Femur (tissue), 1 donor: ENCODE data around the gene BBS2.
A peak's percentile ranks its signal among the peaks of the same experiment; 100 is the strongest.

Source experiments
- DNase-seq: peaks from one replicate; pipeline ENCODE4 v3.0.0-alpha.2; 2017

Gene BBS2

GRCh38 chr16:56519459-56520250 lies at the start of gene BBS2:
TSS of gene BBS2 (minus strand) at chr16:56520024. CDS start at chr16:56519862, 162 bp downstream.
- DNase-seq = peak; percentile 93

DNA sequence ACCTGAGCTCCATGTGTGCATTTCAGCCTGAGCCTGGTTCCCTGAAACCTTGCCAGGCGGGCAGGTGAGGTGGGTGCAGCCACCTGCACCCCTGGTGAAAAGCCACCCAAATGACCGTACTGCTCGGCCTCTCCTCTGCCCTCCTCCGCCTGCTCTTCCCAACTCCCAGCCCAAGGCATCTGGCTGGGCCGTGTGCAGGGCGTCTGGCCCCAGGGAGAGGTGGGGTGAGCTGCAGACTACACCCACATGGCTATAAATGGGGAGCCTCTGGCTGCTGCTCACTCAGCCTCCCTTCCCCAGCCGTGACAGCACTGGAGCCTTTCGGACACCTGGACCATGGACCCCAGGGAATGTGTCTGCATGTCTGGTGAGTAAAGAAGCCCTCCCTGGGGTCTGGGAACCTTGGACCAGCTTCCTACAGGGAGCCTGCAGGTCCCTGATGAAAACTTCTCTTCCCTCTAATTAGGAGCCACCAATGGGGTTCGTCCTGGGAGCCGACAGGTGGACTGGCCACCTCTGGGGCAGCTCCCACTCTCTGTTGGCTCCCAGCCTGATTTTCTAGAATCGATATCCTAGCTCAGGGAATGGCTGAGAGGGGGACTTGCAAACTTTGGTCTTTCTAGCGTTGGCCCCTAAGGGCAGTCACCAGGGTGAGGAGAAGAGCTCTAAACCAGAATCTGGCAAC lies 45.1 kb upstream of the BBS2 start, which contains the start of gene MT4:
Gene MT4 (plus strand): TSS at position 281 of the 685 bp plus-strand sequence. CDS start 56 bp downstream, at position 337.
- no peak for DNase-seq

- DNase-seq = no peak
Observed at GRCh38 chr16:56561126-56561525, 41.3 kb upstream of the BBS2 start.

GRCh38 chr16:56560447-56560846 lies 40.6 kb upstream of the BBS2 start:
- DNase-seq = no peak

GRCh38 chr16:56559109-56559508 lies 39.3 kb upstream of the BBS2 start:
- DNase-seq = no peak

GRCh38 chr16:56558024-56558747 lies 38.4 kb upstream of the BBS2 start:
- DNase-seq = peak; percentile 76

DNA sequence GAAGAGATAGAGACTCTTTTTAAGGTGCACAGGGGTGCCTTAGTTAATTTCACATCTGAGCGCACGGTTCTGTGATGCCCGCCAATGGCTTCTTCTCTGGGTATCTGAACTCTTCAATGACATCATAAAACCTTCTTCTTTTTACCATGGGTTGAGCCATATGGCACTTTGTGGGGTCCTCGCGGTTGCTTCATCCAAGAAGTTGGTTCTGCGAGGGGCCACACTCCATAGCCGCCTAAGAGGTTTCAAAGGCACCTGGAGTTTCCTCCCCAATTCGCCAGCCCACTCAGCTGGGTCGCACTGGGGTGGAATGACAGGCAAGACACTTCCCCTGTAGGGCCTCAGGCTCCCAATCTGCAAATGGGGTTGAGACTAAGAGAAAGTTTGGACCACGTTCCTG lies 34.6 kb upstream of the BBS2 start:
- DNase-seq = no peak

GRCh38 chr16:56551796-56552738 lies 32.2 kb upstream of the BBS2 start:
- no peak for DNase-seq

DNA sequence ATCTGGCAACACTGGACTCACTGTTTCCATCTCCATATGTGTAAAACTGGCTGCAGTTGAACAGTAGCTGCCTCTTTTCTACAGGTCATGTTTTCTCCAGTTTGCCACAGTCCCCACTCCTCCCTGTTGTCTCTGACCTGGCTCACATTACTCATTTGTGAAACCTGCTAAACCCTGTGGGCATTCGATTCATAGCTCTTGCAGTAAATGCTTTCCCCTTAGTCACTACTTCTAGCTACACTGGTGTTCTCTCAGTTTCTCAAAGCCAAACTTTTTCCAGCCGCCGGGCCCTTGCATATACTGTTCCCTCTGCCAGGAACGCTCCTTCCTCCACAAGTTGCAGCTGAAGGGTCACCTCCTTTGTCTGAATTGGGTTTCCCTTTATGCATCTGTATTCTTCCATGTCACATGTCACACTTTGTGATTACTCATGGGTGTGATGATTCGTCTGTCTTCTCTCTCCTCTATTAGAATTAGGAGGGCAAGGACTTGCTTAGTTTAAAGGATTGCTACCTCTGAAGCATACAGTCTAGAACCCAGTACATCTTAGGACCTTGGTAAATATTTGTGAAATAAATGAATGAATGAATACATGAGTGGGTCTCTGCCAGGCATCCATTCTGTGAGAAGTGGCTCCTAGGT lies 30.0 kb upstream of the BBS2 start:
- no peak for DNase-seq

GRCh38 chr16:56549161-56549560 lies 29.3 kb upstream of the BBS2 start:
- no peak for DNase-seq

DNA sequence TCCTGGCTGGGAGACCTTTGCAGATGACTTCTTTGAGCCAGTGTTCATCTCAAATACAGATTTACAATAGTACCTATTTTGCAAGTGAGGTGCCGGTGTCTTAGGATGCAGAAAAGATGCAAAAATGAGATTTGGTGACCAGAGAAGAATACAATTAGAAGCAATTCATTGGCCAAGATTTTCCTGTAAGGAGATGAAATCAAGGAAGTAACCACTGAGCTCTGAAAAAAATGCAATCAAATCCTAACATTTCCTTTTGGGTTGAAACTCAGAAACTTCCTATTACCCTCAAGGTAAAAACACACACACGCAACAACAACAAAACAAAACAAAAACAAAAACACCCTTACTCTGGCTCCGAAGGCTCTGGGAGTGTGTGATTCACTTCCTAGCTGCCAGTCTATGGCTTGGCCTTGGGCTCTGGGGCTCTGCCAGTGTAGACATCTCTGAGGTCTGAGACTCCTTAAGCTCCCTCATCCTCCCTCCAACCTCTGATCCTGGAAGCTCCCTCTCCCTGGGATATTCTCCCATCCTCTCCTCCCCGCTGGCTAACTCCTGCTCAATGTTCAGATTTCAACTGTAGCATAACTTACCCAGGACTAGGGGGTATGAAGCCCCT lies 28.2 kb upstream of the BBS2 start:
- no peak for DNase-seq

- no peak for DNase-seq
Observed at GRCh38 chr16:56547120-56547948, 27.5 kb upstream of the BBS2 start.

GRCh38 chr16:56542039-56542438 lies 22.2 kb upstream of the BBS2 start:
- DNase-seq = no peak

DNA sequence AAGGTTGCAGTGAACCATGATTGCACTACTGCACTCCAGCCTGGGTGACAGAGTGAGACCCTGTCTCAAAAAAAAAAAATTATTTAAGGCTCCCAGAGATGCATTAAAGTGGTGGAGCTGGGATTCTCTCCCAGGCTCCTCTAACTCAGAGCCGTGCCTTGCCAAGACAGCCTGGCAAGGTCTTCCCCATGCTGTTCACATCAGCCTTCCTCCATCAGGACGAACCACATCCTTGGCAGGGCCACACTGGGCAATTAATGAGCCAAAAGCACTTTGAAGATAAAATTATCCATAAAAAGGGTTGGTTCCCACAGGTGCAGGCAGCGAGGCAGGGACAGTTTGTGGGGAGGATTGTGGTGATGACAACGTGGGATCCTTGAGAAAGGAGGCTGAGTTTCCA lies 19.8 kb upstream of the BBS2 start:
- no peak for DNase-seq

DNA sequence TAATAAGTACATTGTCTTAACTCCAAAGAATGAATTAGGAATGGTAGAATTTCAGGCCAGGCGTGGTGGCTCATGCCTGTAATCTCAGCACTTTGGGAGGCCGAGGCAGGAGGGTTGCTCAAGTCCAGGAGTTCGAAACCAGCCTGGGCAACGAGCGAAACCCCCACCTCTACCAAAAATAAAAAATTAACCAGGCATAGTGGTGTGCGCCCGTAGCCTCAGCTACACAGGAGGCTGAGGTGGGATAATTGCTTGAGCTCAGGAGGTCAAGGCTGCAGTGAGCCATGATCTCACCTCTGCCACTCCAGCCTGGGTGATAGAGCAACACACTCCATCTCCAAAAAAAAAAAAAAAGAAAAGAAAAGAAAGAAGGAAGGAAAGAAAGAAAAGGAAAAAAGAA lies 18.5 kb upstream of the BBS2 start:
- no peak for DNase-seq

GRCh38 chr16:56534847-56535383 lies 15.1 kb upstream of the BBS2 start:
- no peak for DNase-seq

DNA sequence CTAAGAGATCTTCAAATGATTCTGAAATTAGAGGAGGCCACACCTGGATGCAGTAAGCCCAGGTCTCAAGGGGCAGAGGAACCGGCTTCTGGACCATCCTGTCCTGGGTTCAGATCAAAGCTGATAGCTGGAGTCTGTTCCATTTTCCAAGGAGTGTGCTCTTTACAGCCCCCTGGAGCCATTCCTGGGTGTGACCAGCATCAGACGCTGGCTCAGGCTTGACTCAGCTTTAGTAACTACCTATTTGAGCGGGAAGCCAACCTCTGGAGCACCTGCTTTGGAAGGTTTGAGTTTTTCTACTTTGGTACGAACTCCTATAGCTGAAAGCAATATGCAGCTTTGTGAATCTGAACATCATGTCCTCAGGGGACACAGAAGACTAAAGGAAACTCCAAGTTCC lies 12.9 kb upstream of the BBS2 start:
- DNase-seq = no peak

DNA sequence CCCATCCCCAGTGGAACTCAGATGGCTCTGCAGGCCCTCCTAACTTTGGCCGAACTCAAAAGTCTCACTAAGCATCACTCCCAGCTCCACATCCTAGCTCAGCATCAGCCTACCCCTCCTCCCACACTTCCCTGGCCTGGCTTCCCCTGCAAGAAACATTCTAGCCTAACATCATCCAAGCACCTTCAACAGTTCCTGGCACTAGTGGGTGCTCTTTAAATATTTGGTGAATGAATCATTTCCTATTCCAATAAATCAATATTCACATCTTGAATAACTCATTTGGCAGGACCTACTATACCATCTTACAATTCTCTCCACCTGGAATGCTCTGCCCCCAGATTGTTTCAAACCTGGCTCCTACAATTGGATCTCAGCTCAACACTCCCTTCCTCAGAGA lies 11.0 kb upstream of the BBS2 start:
- DNase-seq = no peak

DNA sequence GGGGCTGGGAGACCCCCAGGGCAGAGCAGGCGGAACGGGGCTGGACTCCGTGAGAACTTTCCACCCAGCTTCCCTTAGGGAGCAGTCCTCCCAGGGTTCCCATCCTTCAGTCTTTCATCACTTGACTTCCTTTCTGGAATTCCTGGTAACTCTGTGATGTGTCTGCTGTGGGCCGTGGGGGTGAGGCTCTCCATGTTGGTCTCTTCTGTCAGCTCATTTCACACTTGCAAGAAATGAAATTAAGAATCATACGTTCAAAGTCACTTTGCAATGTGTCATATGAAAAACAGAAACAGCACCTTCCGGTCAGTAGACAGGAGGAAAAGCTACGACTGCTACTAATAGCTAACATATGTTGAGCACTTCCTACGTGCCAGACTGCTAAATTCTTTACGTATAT lies 5.4 kb upstream of the BBS2 start:
- DNase-seq = peak; percentile 31

DNA sequence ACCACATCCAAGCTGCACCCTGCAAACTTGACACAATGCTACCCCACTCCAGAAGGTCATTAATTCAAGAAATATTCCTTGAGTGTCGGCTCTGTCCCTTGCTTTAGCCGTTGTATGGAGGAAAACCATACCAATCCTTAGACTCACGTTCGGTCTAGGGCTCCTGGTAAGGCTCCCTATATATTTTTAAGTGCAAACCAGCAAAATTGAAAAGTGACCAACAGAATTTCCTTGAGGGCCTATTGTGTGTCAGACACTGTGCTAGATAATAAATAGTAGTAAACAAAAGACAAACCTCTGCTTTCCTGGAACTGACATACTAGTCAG lies 390 bp upstream of the BBS2 start:
- no peak for DNase-seq
